ENCODE measurements around the gene GPHB5.

- no peak for TF ChIP-seq CTCF (IDR thresholded peaks at IDR 0.05; ENCODE audit: low read depth, low read length, poor library complexity, severe bottlenecking)
- TF ChIP-seq EZH2phosphoT487 (IDR thresholded peaks at IDR 0.05; ENCODE audit: borderline replicate concordance, low read length) = no peak
These were observed 25.9 kb downstream of the GPHB5 start for GRCh38 chr14:63292805-63293204.

Data from DOHH2 (cell line).